Measurements from ENCODE around the gene GMIP. TPM values are rescaled to one million over a fixed set of nuclear protein-coding genes. Genes with fewer than 3 reads are reported as not detected.

Gene GMIP
- total and polyA plus RNA-seq, 2 experiments from 2014 or later = 5.1 to 22.1 TPM

Other genes with a start within 250 kb of the GMIP start
- gene GATAD2A, start 238.0 kb downstream of the GMIP start, total RNA-seq (2014; rRNA removed; shearing (Covaris generic)) = 123 and 151 TPM in 2 replicates
- gene GATAD2A, start 238.0 kb downstream of the GMIP start, polyA plus RNA-seq (2016; fragmentation: Nextera tagmentation; extraction: Ambion mirVana) = 40.0 and 49.2 TPM in 2 replicates
- gene TSSK6, start 128.1 kb downstream of the GMIP start, total RNA-seq (2014; rRNA removed; shearing (Covaris generic)) = 4.5 and 4.9 TPM in 2 replicates
- 0.28 and 0.63 TPM in 2 replicates for gene TSSK6, start 128.1 kb downstream of the GMIP start, polyA plus RNA-seq (2016; fragmentation: Nextera tagmentation; extraction: Ambion mirVana)
- 37.6 and 143 TPM in 2 replicates for gene NDUFA13, start 127.4 kb downstream of the GMIP start, total RNA-seq (2014; rRNA removed; shearing (Covaris generic))
- 598 and 619 TPM in 2 replicates for gene NDUFA13, start 127.4 kb downstream of the GMIP start, polyA plus RNA-seq (2016; fragmentation: Nextera tagmentation; extraction: Ambion mirVana)
- gene YJEFN3, start 114.7 kb downstream of the GMIP start, total RNA-seq (2014; rRNA removed; shearing (Covaris generic)) = 0.85 and 3.5 TPM in 2 replicates
- 3.7 and 6.5 TPM in 2 replicates for gene YJEFN3, start 114.7 kb downstream of the GMIP start, polyA plus RNA-seq (2016; fragmentation: Nextera tagmentation; extraction: Ambion mirVana)
- gene CILP2, start 105.4 kb downstream of the GMIP start, total RNA-seq (2014; rRNA removed; shearing (Covaris generic)) = 17.0 and 21.6 TPM in 2 replicates
- gene CILP2, start 105.4 kb downstream of the GMIP start, polyA plus RNA-seq (2016; fragmentation: Nextera tagmentation; extraction: Ambion mirVana) = 4.0 and 5.0 TPM in 2 replicates
- 1.5 and 2.6 TPM in 2 replicates for gene PBX4, start 25.0 kb downstream of the GMIP start, total RNA-seq (2014; rRNA removed; shearing (Covaris generic))
- gene PBX4, start 25.0 kb downstream of the GMIP start, polyA plus RNA-seq (2016; fragmentation: Nextera tagmentation; extraction: Ambion mirVana) = 4.1 and 5.3 TPM in 2 replicates
- gene LPAR2, start 15.4 kb downstream of the GMIP start, total RNA-seq (2014; rRNA removed; shearing (Covaris generic)) = 49.5 and 63.1 TPM in 2 replicates
- 35.8 and 39.4 TPM in 2 replicates for gene LPAR2, start 15.4 kb downstream of the GMIP start, polyA plus RNA-seq (2016; fragmentation: Nextera tagmentation; extraction: Ambion mirVana)
- 109 and 307 TPM in 2 replicates for gene ATP13A1, start 20.0 kb upstream of the GMIP start, total RNA-seq (2014; rRNA removed; shearing (Covaris generic))
- gene ATP13A1, start 20.0 kb upstream of the GMIP start, polyA plus RNA-seq (2016; fragmentation: Nextera tagmentation; extraction: Ambion mirVana) = 38.1 and 41.5 TPM in 2 replicates
- 46.4 and 51.0 TPM in 2 replicates for gene ZNF101, start 25.2 kb upstream of the GMIP start, total RNA-seq (2014; rRNA removed; shearing (Covaris generic))
- 47.9 and 52.9 TPM in 2 replicates for gene ZNF101, start 25.2 kb upstream of the GMIP start, polyA plus RNA-seq (2016; fragmentation: Nextera tagmentation; extraction: Ambion mirVana)
- gene ZNF14, start 89.5 kb upstream of the GMIP start, total RNA-seq (2014; rRNA removed; shearing (Covaris generic)) = 9.4 and 10.2 TPM in 2 replicates
- 3.0 and 4.6 TPM in 2 replicates for gene ZNF14, start 89.5 kb upstream of the GMIP start, polyA plus RNA-seq (2016; fragmentation: Nextera tagmentation; extraction: Ambion mirVana)
- gene ZNF506, start 178.1 kb upstream of the GMIP start, total RNA-seq (2014; rRNA removed; shearing (Covaris generic)) = 24.7 and 26.0 TPM in 2 replicates
- gene ZNF506, start 178.1 kb upstream of the GMIP start, polyA plus RNA-seq (2016; fragmentation: Nextera tagmentation; extraction: Ambion mirVana) = 30.4 and 42.1 TPM in 2 replicates
- gene ZNF253, start 222.2 kb upstream of the GMIP start, total RNA-seq (2014; rRNA removed; shearing (Covaris generic)) = 44.7 and 58.2 TPM in 2 replicates
- gene ZNF253, start 222.2 kb upstream of the GMIP start, polyA plus RNA-seq (2016; fragmentation: Nextera tagmentation; extraction: Ambion mirVana) = 17.6 and 31.4 TPM in 2 replicates

Data from GM23338 (cell line).